H4 (cell line): ENCODE data around the gene DBI. TPM values are rescaled to one million over a fixed set of nuclear protein-coding genes. Genes with fewer than 3 reads are reported as not detected.
A peak's percentile ranks its signal among the peaks of the same experiment; 100 is the strongest.
"Not testable (repeated sequence)": the region's sequence is repeated elsewhere in the genome, so short reads cannot be mapped to it uniquely, and the experiment has no call there.

Experiments used
- DNase-seq: peaks from one replicate; pipeline ENCODE4 v3.0.0-alpha.2; 2015; ENCODE audit warnings: low spot score
- total RNA-seq: library from RNA; depleted of rRNA; stranded (reverse); fragments of >200 nt; shearing (Covaris generic); gene quantifications from 2 replicates; pipeline ENCODE4 v1.2.3, GENCODE V29; 2014; rRNA removed

Gene DBI
- total RNA-seq, 1 experiment from 2014 or later: 339 TPM

GRCh38 chr2:119402106-119402505 lies 35.3 kb downstream of the DBI start:
- no peak for DNase-seq

- no peak for DNase-seq
These were observed 36.1 kb downstream of the DBI start for GRCh38 chr2:119402645-119403560.

GRCh38 chr2:119403618-119404017 lies 36.8 kb downstream of the DBI start:
- not testable (repeated sequence) for DNase-seq

GRCh38 chr2:119405151-119405550 lies 38.4 kb downstream of the DBI start:
- DNase-seq: no peak

- DNase-seq: peak; percentile 42
These were observed 40.8 kb downstream of the DBI start for GRCh38 chr2:119407430-119408220.

- no peak for DNase-seq
These were observed 41.4 kb downstream of the DBI start for GRCh38 chr2:119408221-119408619.

GRCh38 chr2:119409506-119409905 lies 42.7 kb downstream of the DBI start:
- no peak for DNase-seq

- no peak for DNase-seq
These were observed 48.1 kb downstream of the DBI start for GRCh38 chr2:119414894-119415293.

- DNase-seq: peak; percentile 25
These were observed 48.9 kb downstream of the DBI start for GRCh38 chr2:119415630-119416029.

- DNase-seq: no peak
These were observed 49.6 kb downstream of the DBI start for GRCh38 chr2:119416299-119416923.

- DNase-seq: no peak
These were observed 51.1 kb downstream of the DBI start for GRCh38 chr2:119417908-119418307.

- no peak for DNase-seq
These were observed 52.3 kb downstream of the DBI start for GRCh38 chr2:119419065-119419464.

- no peak for DNase-seq
These were observed 53.2 kb downstream of the DBI start for GRCh38 chr2:119419803-119420508.

- DNase-seq: no peak
These were observed 54.5 kb downstream of the DBI start for GRCh38 chr2:119421304-119421703.

GRCh38 chr2:119421741-119422140 lies 55.0 kb downstream of the DBI start:
- no peak for DNase-seq

Other genes starting within 250 kb of the DBI start
- gene C1QL2, start 208.2 kb upstream of the DBI start, total RNA-seq: not detected in 2 replicates
- 14.0 and 17.7 TPM in 2 replicates for gene STEAP3, start 143.1 kb upstream of the DBI start, total RNA-seq
- 5.3 and 15.4 TPM in 2 replicates for gene C2orf76, start 143 bp upstream of the DBI start, total RNA-seq
- gene TMEM37, start 64.9 kb downstream of the DBI start, total RNA-seq: 1.5 and 1.9 TPM in 2 replicates
- gene SCTR, start 157.5 kb downstream of the DBI start, total RNA-seq: not detected in 2 replicates
- 1.0 TPM in 1 of 2 replicates, not detected in the other for gene CFAP221, start 177.5 kb downstream of the DBI start, total RNA-seq